GM19463 (cell line): Measurements from ENCODE around the gene NINJ2.

Source experiments
- ATAC-seq: cut with Tn5 transposase; IDR thresholded peaks from one replicate; pipeline ENCODE4 v1.9.1; 2021; ENCODE audit warnings: mild to moderate bottlenecking, moderate library complexity; ENCODE audit not compliant: unreplicated experiment

The NINJ2 gene

GRCh38 chr12:674272-674781, 11.1 kb upstream of the NINJ2 start:
- ATAC-seq = peak; percentile 92

GRCh38 chr12:673849-674248, 10.6 kb upstream of the NINJ2 start:
- ATAC-seq = peak; percentile 10

- ATAC-seq = no peak
Measured at GRCh38 chr12:669576-669945, 6.3 kb upstream of the NINJ2 start.

- ATAC-seq = no peak
Measured at GRCh38 chr12:668090-668481, 4.8 kb upstream of the NINJ2 start.

DNA sequence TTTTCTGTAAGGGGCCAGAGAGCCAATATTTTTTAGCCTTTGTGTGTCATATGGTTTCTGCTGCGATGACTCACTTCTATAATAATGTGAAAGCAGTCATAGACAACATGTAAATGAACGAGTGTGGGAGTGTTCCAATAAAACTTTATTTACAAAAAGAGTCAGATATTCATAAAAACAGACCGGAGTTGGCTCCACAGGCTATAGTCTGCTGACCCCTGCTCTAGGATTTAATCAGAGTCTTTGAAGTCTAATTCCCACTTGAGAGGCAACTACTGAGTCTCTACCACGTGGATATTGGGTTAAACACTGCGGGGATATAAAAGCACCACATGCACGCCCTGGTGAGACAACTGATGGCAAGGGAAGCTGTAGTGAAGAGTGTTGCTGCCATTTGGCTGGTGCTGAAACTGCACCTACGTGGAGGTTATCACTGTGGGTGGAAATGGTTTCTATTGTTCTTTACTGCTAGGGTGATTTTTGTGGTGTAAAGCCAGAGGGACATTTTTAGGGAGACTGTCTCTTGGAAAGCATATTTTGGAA, 3.6 kb upstream of the NINJ2 start:
- ATAC-seq = no peak

- no peak for ATAC-seq
Measured at GRCh38 chr12:666066-666465, 2.8 kb upstream of the NINJ2 start.

GRCh38 chr12:664779-665092, 1.5 kb upstream of the NINJ2 start:
- ATAC-seq = no peak

DNA sequence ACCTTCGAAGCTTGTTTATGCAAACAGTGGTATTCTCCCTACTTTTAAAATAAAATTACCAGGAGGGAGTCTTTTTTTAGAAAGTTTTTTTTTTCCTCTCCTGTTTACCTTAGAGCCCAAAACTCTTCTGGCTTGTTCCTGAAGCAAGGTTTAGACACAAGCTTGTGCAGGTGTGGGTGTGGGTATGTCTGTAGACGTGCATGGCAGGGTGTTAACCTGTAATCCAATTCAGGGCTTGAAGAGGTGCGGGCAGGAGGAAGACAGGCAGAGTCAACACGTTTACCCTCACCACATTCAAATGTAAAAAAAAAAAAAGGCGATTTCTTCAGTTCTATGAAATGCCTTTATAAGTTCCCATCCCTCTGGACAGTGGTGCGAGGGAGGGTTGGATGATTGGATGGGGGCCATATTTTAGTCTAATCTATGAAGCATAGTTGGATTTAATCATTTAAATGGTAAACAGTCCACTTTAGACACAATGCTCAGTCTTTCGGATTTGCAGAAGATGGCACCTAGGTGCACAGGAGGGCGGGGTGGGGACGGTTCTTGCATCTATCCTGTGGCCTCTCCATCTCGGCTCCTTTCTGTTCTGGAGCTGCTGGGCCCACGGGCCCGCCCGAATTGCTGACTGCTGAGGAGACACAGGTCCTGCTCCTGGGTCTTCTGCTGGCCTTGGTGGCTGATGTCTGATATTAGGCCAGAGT, 982 bp upstream of the NINJ2 start:
- no peak for ATAC-seq

GRCh38 chr12:662566-663292, 516 bp downstream of the NINJ2 start:
- ATAC-seq = no peak

- ATAC-seq = no peak
Measured at GRCh38 chr12:661720-662486, 1.3 kb downstream of the NINJ2 start.

DNA sequence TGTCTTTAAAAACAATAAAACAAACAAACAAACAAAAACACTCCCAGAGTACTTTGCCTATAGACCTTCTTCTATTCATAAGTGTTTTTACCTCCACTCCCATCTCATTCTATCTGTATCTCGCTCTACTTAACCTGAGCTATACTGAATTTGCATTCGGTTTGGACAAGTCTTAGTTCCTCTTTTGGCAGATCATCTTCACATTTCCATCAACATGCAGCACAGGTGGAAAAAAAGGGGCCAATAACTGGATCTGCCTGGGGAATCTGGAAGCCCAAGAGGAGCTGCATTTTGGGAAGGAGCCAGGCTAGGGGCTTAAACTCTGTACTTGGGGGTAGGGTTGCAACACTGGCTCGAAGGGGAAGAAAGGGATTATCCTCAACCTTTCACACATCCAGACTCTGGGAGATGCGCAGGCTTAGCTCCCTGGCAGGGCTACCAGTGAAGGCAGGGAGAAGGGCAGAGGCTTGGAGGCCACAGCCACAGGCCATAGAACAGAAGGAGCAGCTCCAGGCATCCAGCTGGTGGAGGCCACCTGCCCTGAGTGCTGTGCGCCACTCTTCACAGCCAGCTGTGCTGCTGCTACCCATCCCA, 4.1 kb downstream of the NINJ2 start:
- ATAC-seq = peak; percentile 61

GRCh38 chr12:650983-651382, 12.3 kb downstream of the NINJ2 start:
- no peak for ATAC-seq

DNA sequence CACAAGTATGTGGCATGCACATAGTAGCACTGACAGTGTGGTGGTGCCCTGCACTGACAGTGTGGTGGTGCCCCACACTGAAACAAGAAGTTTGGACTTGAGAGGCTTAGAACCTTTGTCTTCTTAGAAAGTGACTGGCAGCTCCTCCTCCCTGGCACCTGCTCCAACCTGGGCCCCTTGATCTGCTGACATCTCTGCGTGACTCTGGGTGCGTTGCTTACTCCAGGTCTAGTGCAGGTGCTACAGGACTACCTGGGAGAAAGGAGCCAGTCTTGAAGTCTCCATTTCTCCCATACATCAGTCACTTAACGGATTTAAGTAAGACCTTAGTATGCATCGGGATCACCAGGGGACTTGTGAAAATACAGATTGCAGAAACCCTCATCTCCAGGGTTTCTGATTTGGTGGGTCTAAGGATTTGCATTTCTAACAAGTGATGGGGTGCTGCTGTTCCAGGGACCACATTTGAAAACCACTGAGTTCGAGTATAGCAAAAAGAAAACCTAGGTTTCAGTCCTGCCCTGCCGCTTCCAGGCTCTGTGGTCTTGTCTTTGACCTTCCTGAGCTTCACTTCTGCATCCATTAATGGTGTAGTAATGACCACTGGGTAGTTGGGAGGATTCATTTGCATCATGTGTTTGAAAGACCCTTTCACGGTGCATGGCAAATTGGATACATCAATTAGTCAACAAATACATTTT, 15.7 kb downstream of the NINJ2 start:
- no peak for ATAC-seq

DNA sequence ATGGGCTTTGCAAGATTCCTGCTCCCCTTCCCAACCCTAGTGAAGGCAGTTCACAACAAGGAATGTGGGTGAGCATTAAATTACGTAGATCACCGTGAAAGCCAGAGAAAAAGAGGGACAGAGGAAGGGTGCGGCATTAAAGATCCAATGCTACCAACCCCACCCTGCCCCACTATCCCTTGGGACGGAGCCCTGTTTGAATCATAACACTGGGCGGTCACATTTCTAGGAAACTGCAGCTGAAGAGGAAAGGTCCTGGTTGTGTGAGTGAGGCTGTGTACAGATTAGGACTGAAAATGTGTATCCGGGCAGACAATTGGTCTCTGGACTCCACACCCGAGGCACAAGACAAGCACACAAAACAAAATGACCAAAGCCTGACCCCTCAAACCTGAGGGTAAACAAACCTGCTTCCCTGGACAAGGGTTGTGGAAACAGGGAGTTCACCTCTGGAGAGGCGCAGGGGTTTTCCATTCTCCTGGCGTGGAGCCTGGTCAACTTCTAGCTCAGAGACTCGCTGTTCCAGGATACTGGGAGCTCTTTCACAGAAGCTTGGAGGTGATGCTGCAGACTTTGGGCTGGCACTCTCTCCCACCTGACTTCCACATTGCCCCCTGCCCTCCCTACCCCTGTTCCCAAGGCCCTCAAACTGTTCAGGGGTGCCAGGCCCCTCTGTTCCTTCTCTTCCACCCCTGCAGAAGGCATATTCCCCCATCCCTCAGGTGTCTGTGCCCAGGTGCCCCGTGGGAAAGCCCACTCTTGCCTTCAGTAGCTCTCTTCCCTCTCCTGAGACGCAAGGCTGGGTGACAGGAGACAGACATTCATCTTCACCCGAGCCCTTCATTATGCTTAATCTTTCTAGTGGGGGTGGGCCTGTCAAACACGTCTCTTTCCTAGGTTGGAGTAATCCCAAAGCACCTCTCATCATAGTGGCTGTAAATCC, 16.5 kb downstream of the NINJ2 start:
- ATAC-seq = no peak

- no peak for ATAC-seq
Measured at GRCh38 chr12:645563-646071, 17.6 kb downstream of the NINJ2 start.

GRCh38 chr12:644818-645552, 18.3 kb downstream of the NINJ2 start:
- ATAC-seq = no peak

GRCh38 chr12:644303-644639, 19.0 kb downstream of the NINJ2 start:
- ATAC-seq = no peak

DNA sequence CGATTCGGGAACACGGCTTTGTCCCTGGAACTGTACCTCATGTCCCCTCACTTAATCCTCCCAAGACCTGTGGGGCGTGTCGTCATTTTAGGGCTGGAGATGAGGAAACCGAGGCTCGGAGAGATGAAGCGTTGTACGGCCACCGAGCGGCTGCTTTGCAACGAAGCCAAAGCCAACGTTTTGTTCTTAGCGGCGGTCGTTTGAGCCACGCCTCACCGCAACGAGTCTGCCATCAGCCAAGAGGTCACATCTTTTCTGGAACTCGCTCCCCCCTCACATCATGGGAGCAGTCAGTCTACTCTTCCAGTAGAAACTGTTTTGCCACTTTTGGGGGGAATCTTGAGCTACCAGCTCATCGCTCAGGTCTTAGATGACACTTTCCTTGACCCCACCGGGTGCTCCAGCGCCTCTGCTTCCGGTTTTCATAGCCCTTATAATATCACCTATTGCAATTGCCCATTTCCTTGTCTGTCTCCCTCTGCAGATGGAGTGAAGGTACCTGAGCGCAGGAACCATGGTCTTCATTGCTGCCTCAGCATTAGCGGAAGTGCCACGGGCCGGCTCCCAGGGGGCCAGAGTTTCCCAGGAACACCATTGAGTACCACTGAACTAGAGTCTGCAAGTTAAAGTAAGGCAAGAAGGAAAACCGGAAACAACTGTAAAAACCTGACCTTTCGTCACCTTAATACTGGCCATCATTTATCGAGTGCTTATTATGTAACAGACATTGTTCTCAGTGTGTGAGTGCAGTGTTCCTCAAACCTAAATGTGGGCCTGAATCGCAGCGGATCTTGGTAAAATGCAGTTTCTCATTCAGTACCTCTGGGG, 19.6 kb downstream of the NINJ2 start:
- ATAC-seq = no peak
